SK-N-SH (cell line): ENCODE measurements around the gene INPP5K. TPM values are rescaled to one million over a fixed set of nuclear protein-coding genes. Genes with fewer than 3 reads are reported as not detected.
A peak's percentile ranks its signal among the peaks of the same experiment; 100 is the strongest.

ENCODE experiments used
- CTCF ChIA-PET: fragments of 300-600, 350-600 bp; formaldehyde crosslinking; extraction: SDS; loops from one replicate; lab custom pipeline; 2021; lab: Yijun Ruan, JAX
- POLR2A ChIA-PET: fragments of 350-600 bp; sonication (Branson Sonifier 250); formaldehyde crosslinking; extraction: SDS; loops from one replicate; lab custom pipeline; 2020; ENCODE audit warnings: antibody characterized with exemption, inconsistent platforms; lab: Yijun Ruan, JAX
- DNase-seq: peaks from one replicate; pipeline ENCODE4 v3.0.0; 2012
- H2AFZ ChIP-seq: fragments of 200-600 bp; sonication (generic); 2 replicates; pipeline ENCODE4 v1.8.1; 2016; ENCODE audit warnings: antibody characterized with exemption, mild to moderate bottlenecking, low read depth
- H3F3A ChIP-seq: fragments of 200-600 bp; sonication (generic); replicated peaks from 2 replicates; pipeline ENCODE3; 2016; ENCODE audit warnings: antibody characterized with exemption, mild to moderate bottlenecking; ENCODE audit not compliant: insufficient read depth
- H3K27ac ChIP-seq, 2 experiments: fragments of 200-500 bp in 1 of 2; fragments of 200-600 bp in 1 of 2; sonication (Bioruptor generic) in 1 of 2; sonication (generic), shearing (Covaris generic) in 1 of 2; 2 replicates each; pipeline versions ENCODE4 v1.5.1 to v1.6.1; 2014 to 2016; ENCODE audit warnings: low read depth in 2 of 2, inconsistent platforms in 1 of 2, low read length in 1 of 2, mild to moderate bottlenecking in 1 of 2, mixed read lengths in 1 of 2
- H3K27me3 ChIP-seq: fragments of 200-600 bp; sonication (generic), shearing (Covaris generic); 2 replicates; pipeline ENCODE4 v1.6.1; 2016; ENCODE audit warnings: mixed run types; ENCODE audit not compliant: insufficient read depth
- H3K36me3 ChIP-seq, 2 experiments: fragments of 200-500 bp in 1 of 2; fragments of 200-600 bp in 1 of 2; sonication (Bioruptor generic) in 1 of 2; sonication (generic) in 1 of 2; replicated peaks in 1 of 2; 2 replicates each; pipeline versions ENCODE3 to v1.5.1; 2014 to 2016; ENCODE audit warnings: low read length in 1 of 2, mild to moderate bottlenecking in 1 of 2; ENCODE audit not compliant: insufficient read depth in 2 of 2, control insufficient read depth in 1 of 2
- H3K4me1 ChIP-seq, 2 experiments: fragments of 200-500 bp in 1 of 2; fragments of 200-600 bp in 1 of 2; sonication (Bioruptor generic) in 1 of 2; sonication (generic), shearing (Covaris generic) in 1 of 2; 2 replicates each; pipeline versions ENCODE4 v1.5.1 to v1.6.1; 2014 to 2016; ENCODE audit warnings: low read depth in 1 of 2, low read length in 1 of 2, mixed run types in 1 of 2; ENCODE audit not compliant: insufficient read depth in 2 of 2, control insufficient read depth in 1 of 2
- H3K4me2 ChIP-seq: fragments of 200-600 bp; sonication (generic), shearing (Covaris generic); 2 replicates; pipeline ENCODE4 v1.6.1; 2017; ENCODE audit warnings: mixed run types
- H3K4me3 ChIP-seq, 2 experiments: fragments of 200-500 bp in 1 of 2; fragments of 200-600 bp in 1 of 2; sonication (Bioruptor generic) in 1 of 2; sonication (generic), shearing (Covaris generic) in 1 of 2; 2 replicates each; pipeline versions ENCODE4 v1.5.1 to v1.8.1; 2014 to 2016; ENCODE audit warnings: low read depth in 2 of 2, inconsistent platforms in 1 of 2, low read length in 1 of 2, mild to moderate bottlenecking in 1 of 2, mixed read lengths in 1 of 2, moderate library complexity in 1 of 2
- H3K79me2 ChIP-seq: fragments of 200-600 bp; sonication (generic); 2 replicates; pipeline ENCODE4 v1.8.1; 2017; ENCODE audit warnings: mild to moderate bottlenecking; ENCODE audit not compliant: insufficient read depth
- H3K9ac ChIP-seq: fragments of 200-600 bp; sonication (generic); 2 replicates; pipeline ENCODE4 v1.6.1; 2017; ENCODE audit warnings: mixed run types
- H3K9me2 ChIP-seq: fragments of 200-600 bp; sonication (generic); 2 replicates; pipeline ENCODE4 v1.6.1; 2017; ENCODE audit warnings: mixed run types
- H3K9me3 ChIP-seq: fragments of 200-600 bp; sonication (generic); 2 replicates; pipeline ENCODE4 v1.6.1; 2017; ENCODE audit warnings: mixed run types, mild to moderate bottlenecking, moderate library complexity
- H4K20me1 ChIP-seq: fragments of 200-600 bp; sonication (generic); 2 replicates; pipeline ENCODE4 v1.6.1; 2017; ENCODE audit warnings: mild to moderate bottlenecking, mixed run types; ENCODE audit not compliant: insufficient read depth
- FOXJ3 ChIP-seq: sonication (generic); formaldehyde crosslinking; IDR thresholded peaks from 2 replicates; pipeline ENCODE4 v1.5.1; 2020; ENCODE audit warnings: mild to moderate bottlenecking, missing genetic modification reagents
- FOXM1 ChIP-seq: IDR thresholded peaks from 2 replicates; pipeline ENCODE4 v1.4.0; 2012; ENCODE audit warnings: low read depth, mild to moderate bottlenecking
- GATA2 ChIP-seq: sonication (generic); formaldehyde crosslinking; IDR thresholded peaks from 2 replicates; pipeline ENCODE4 v1.5.0; 2020; ENCODE audit warnings: mild to moderate bottlenecking, missing genetic modification reagents
- NFIC ChIP-seq: IDR thresholded peaks from 2 replicates; pipeline ENCODE4 v1.4.0; 2012; ENCODE audit warnings: borderline replicate concordance
- NRF1 ChIP-seq: IDR thresholded peaks from 2 replicates; pipeline ENCODE4 v1.6.1; 2012; ENCODE audit warnings: low read depth, mild to moderate bottlenecking, low read length
- POLR2AphosphoS5 ChIP-seq: IDR thresholded peaks from 2 replicates; pipeline ENCODE4 v1.6.1; 2012; ENCODE audit warnings: low read depth, low read length
- RAD21 ChIP-seq: IDR thresholded peaks from 2 replicates; pipeline ENCODE4 v1.6.1; 2012; ENCODE audit warnings: mild to moderate bottlenecking, low read length
- RCOR1 ChIP-seq: fragments of 150-350 bp; IDR thresholded peaks from 2 replicates; pipeline ENCODE4 v1.6.1; 2017; ENCODE audit warnings: antibody characterized with exemption, low read length
- SMC3 ChIP-seq: IDR thresholded peaks from 2 replicates; pipeline ENCODE4 v1.6.1; 2012; ENCODE audit warnings: low read depth, low read length, improper control_type of control experiment
- TAF1 ChIP-seq: IDR thresholded peaks from 2 replicates; pipeline ENCODE4 v1.6.1; 2012; ENCODE audit warnings: low read depth, mild to moderate bottlenecking, low read length, moderate library complexity, borderline replicate concordance
- TCF12 ChIP-seq: IDR thresholded peaks from 2 replicates; pipeline ENCODE4 v1.4.0; 2012
- ZBTB33 ChIP-seq: IDR thresholded peaks from 2 replicates; pipeline ENCODE4 v1.4.0; 2012; ENCODE audit warnings: low read depth, borderline replicate concordance
- WGBS: methylation state at CpG from one replicate; pipeline ENCODE4 v1.1.6; 2017; ENCODE audit warnings: low lambda C conversion rate; 5-methylcytosine and 5-hydroxymethylcytosine counted together
- polyA plus RNA-seq, 3 experiments: library from polyadenylated mRNA; depleted of rRNA; stranded (reverse); fragments of >200 nt; gene quantifications; 2 replicates each; pipeline ENCODE4 v1.2.3, GENCODE V29; 2012
- TF ChIP-seq, protein P1 (sequence below): fragments of 200-600 bp; sonication (generic); IDR thresholded peaks from 2 replicates; pipeline ENCODE4 v1.6.1; 2017; ENCODE audit warnings: antibody characterized with exemption, mild to moderate bottlenecking, moderate library complexity
- TF ChIP-seq, protein P2 (sequence below): IDR thresholded peaks from 2 replicates; pipeline ENCODE4 v1.6.1; 2012; ENCODE audit warnings: mild to moderate bottlenecking, low read depth, low read length, moderate library complexity
- TF ChIP-seq, protein P3 (sequence below): IDR thresholded peaks from 2 replicates; pipeline ENCODE4 v1.4.0; 2012; ENCODE audit warnings: low read depth, borderline replicate concordance

INPP5K gene
- polyA plus RNA-seq, 1 of the 3 experiments (the other 2 are of a cell fraction), result 26.2 TPM

- TF ChIP-seq FOXM1 (no peak), TAF1 (no peak)
Measured at GRCh38 chr17:1533661-1534325, 17.4 kb upstream of the INPP5K start (continued).

- Histone ChIP-seq H3K79me2 (no peaks in the 10 kb centered on the region), H3K4me1 (no peaks in the 10 kb centered on the region), H4K20me1 (no peaks in the 10 kb centered on the region), H3K4me3 (no peak overlapping the region; a peak in 1 of 4 replicates), H3K9me3 (no peaks in the 10 kb centered on the region), H3K27me3 (no peaks in the 10 kb centered on the region), H3F3A (no peaks in the 10 kb centered on the region), H3K27ac (no peak overlapping the region), H3K9ac (no peak overlapping the region), H3K9me2 (no peaks in the 10 kb centered on the region), H2AFZ (no peak overlapping the region), H3K4me2 (no peak overlapping the region), H3K36me3 (peaks cover 30 to 51% of the 10 kb centered on the region in 2 experiments)
- CTCF ChIA-PET, result interaction anchor here (1.0 to 2.4 kb wide), 6 partner anchors 9 to 385 kb away, joined by 3 to 9 read pairs (median 4); partner anchors contain the start of genes INPP5K and SLC43A2
- TF ChIP-seq, protein P1, sequence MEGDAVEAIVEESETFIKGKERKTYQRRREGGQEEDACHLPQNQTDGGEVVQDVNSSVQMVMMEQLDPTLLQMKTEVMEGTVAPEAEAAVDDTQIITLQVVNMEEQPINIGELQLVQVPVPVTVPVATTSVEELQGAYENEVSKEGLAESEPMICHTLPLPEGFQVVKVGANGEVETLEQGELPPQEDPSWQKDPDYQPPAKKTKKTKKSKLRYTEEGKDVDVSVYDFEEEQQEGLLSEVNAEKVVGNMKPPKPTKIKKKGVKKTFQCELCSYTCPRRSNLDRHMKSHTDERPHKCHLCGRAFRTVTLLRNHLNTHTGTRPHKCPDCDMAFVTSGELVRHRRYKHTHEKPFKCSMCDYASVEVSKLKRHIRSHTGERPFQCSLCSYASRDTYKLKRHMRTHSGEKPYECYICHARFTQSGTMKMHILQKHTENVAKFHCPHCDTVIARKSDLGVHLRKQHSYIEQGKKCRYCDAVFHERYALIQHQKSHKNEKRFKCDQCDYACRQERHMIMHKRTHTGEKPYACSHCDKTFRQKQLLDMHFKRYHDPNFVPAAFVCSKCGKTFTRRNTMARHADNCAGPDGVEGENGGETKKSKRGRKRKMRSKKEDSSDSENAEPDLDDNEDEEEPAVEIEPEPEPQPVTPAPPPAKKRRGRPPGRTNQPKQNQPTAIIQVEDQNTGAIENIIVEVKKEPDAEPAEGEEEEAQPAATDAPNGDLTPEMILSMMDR, result peak; percentile 41
- no peak for TF ChIP-seq ZBTB33
- TF ChIP-seq RAD21, result peak; percentile 27; the same call in 1 of the 2 replicates
- 0 out of 2 replicates have a peak, but pooled peaks have one; percentile 3 for TF ChIP-seq SMC3
- DNase-seq, result peak; percentile 42
- POLR2A ChIA-PET, result interaction anchor here (0.6 kb wide), 1 partner anchor 16 kb away, joined by 3 read pairs; the partner anchor contains the start of gene INPP5K
- 96% methylated on average over 7 of the region's 10 CpGs for WGBS
Measured at GRCh38 chr17:1532836-1533602, 16.6 kb upstream of the INPP5K start.

GRCh38 chr17:1529863-1530262 is 13.5 kb upstream of the INPP5K start:
- no peaks in the 10 kb centered on the region for H3K79me2 ChIP-seq
- no peaks in the 10 kb centered on the region for H3K27me3 ChIP-seq
- no peak overlapping the region for H2AFZ ChIP-seq
- ChIA-PET CTCF (interaction anchor here (1.7 kb wide), 1 partner anchor 9 kb away, joined by 4 read pairs; no protein-coding TSS in a partner anchor), POLR2A (no interaction called here)
- H4K20me1 ChIP-seq, result no peaks in the 10 kb centered on the region
- no peaks in the 10 kb centered on the region for H3K9me2 ChIP-seq
- H3K4me1 ChIP-seq, result no peaks in the 10 kb centered on the region
- 82% methylated on average over 2 of the region's 2 CpGs for WGBS
- H3K36me3 ChIP-seq, result peaks cover 30 to 44% of the 10 kb centered on the region in 2 experiments
- H3K9me3 ChIP-seq, result no peaks in the 10 kb centered on the region
- no peak overlapping the region for H3K4me3 ChIP-seq
- no peak overlapping the region for H3K9ac ChIP-seq
- no peak for DNase-seq
- H3F3A ChIP-seq, result no peaks in the 10 kb centered on the region
- no peak overlapping the region for H3K27ac ChIP-seq
- H3K4me2 ChIP-seq, result no peak overlapping the region
- no peak for TF ChIP-seq GATA2 (CRISPR knock-in tag)
- TF ChIP-seq, protein P2, sequence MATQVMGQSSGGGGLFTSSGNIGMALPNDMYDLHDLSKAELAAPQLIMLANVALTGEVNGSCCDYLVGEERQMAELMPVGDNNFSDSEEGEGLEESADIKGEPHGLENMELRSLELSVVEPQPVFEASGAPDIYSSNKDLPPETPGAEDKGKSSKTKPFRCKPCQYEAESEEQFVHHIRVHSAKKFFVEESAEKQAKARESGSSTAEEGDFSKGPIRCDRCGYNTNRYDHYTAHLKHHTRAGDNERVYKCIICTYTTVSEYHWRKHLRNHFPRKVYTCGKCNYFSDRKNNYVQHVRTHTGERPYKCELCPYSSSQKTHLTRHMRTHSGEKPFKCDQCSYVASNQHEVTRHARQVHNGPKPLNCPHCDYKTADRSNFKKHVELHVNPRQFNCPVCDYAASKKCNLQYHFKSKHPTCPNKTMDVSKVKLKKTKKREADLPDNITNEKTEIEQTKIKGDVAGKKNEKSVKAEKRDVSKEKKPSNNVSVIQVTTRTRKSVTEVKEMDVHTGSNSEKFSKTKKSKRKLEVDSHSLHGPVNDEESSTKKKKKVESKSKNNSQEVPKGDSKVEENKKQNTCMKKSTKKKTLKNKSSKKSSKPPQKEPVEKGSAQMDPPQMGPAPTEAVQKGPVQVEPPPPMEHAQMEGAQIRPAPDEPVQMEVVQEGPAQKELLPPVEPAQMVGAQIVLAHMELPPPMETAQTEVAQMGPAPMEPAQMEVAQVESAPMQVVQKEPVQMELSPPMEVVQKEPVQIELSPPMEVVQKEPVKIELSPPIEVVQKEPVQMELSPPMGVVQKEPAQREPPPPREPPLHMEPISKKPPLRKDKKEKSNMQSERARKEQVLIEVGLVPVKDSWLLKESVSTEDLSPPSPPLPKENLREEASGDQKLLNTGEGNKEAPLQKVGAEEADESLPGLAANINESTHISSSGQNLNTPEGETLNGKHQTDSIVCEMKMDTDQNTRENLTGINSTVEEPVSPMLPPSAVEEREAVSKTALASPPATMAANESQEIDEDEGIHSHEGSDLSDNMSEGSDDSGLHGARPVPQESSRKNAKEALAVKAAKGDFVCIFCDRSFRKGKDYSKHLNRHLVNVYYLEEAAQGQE, result no peak
- no peak for TF ChIP-seq POLR2AphosphoS5
- no peak for TF ChIP-seq FOXM1
- no peak for TF ChIP-seq TCF12
- TF ChIP-seq, protein P3, sequence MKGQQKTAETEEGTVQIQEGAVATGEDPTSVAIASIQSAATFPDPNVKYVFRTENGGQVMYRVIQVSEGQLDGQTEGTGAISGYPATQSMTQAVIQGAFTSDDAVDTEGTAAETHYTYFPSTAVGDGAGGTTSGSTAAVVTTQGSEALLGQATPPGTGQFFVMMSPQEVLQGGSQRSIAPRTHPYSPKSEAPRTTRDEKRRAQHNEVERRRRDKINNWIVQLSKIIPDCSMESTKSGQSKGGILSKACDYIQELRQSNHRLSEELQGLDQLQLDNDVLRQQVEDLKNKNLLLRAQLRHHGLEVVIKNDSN, result no peak
- no peak for TF ChIP-seq NFIC
- TF ChIP-seq NRF1, result no peak
- no peak for TF ChIP-seq FOXJ3
- no peak for TF ChIP-seq SMC3
- TF ChIP-seq RCOR1, result no peak
